Measurements from ENCODE around the gene AVEN.

DNA sequence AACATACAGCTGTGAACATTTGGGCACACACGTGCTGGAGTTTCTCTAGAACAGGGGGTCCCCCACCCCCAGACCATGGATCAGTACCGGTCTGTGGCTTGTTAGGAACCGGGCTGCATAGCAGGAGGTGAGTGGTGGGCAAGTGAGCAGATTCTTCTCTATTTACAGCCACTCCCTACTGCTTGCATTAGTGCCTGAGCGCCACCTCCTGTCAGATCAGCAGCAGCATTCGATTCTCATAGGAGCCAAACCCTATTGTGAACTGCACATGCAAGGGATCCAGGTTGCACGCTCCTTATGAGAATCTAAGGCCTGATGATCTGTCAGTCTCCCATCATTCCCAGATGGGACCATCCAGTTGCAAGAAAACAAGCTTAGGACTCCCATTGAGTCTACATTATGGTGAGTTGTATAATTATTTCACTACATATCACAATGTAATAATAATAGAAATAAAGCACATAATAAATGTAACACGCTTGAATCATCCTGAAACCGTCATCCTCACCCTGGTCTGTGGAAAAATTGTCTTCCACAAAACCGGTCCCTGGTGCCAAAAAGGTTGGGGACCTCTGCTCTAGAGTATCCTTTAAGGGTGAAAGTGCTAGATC is 44.9 kb downstream of the AVEN start:
- TF ChIP-seq, protein P1, sequence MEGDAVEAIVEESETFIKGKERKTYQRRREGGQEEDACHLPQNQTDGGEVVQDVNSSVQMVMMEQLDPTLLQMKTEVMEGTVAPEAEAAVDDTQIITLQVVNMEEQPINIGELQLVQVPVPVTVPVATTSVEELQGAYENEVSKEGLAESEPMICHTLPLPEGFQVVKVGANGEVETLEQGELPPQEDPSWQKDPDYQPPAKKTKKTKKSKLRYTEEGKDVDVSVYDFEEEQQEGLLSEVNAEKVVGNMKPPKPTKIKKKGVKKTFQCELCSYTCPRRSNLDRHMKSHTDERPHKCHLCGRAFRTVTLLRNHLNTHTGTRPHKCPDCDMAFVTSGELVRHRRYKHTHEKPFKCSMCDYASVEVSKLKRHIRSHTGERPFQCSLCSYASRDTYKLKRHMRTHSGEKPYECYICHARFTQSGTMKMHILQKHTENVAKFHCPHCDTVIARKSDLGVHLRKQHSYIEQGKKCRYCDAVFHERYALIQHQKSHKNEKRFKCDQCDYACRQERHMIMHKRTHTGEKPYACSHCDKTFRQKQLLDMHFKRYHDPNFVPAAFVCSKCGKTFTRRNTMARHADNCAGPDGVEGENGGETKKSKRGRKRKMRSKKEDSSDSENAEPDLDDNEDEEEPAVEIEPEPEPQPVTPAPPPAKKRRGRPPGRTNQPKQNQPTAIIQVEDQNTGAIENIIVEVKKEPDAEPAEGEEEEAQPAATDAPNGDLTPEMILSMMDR (IDR thresholded peaks at IDR 0.05), result peak; percentile 85
- TF ChIP-seq ZFX (IDR thresholded peaks at IDR 0.05; ENCODE audit: borderline replicate concordance), result no peak

Data from 22Rv1 (cell line).